Measurements from ENCODE around the gene MAP3K7CL.

GRCh38 chr21:29155933-29156260 lies 25.5 kb downstream of the MAP3K7CL start:
- TF ChIP-seq CTCF (IDR thresholded peaks at IDR 0.05; ENCODE audit: insufficient read depth, low read depth, low read length) (no peak), EZH2 (IDR thresholded peaks at IDR 0.05; ENCODE audit: insufficient read depth, low read length) (no peak)
